ENCODE results near the gene UBE3D.
A peak's percentile ranks its signal among the peaks of the same experiment; 100 is the strongest.

Gene UBE3D

DNA sequence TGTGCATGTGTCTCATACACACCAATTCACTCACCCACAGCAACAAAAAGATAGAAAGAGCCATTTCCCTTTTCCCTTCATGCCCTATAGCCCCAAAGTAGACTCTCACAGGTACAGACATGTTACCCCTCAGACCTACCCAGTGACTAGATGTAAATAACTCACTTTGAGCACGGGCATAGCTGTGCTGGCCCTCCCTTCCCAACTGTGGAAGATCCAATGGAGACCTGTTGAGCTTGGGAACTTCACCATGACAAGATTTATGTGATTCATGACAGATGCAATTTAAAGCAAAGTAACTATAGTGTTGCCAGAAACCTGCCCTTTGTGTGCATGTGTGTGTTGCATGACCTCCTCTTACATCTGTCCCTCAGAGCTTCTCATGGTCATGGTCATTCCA lies 175.4 kb downstream of the UBE3D start:
- no peak for DNase-seq (ENCODE audit: low read depth)
- TF ChIP-seq, protein P1, sequence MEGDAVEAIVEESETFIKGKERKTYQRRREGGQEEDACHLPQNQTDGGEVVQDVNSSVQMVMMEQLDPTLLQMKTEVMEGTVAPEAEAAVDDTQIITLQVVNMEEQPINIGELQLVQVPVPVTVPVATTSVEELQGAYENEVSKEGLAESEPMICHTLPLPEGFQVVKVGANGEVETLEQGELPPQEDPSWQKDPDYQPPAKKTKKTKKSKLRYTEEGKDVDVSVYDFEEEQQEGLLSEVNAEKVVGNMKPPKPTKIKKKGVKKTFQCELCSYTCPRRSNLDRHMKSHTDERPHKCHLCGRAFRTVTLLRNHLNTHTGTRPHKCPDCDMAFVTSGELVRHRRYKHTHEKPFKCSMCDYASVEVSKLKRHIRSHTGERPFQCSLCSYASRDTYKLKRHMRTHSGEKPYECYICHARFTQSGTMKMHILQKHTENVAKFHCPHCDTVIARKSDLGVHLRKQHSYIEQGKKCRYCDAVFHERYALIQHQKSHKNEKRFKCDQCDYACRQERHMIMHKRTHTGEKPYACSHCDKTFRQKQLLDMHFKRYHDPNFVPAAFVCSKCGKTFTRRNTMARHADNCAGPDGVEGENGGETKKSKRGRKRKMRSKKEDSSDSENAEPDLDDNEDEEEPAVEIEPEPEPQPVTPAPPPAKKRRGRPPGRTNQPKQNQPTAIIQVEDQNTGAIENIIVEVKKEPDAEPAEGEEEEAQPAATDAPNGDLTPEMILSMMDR (IDR thresholded peaks at IDR 0.05; ENCODE audit: control insufficient read depth, insufficient read depth, low read depth, low read length, missing control alignments): no peak
- no peak overlapping the region for H3K4me3 ChIP-seq (ENCODE audit: control insufficient read depth, low read depth, low read length)

DNA sequence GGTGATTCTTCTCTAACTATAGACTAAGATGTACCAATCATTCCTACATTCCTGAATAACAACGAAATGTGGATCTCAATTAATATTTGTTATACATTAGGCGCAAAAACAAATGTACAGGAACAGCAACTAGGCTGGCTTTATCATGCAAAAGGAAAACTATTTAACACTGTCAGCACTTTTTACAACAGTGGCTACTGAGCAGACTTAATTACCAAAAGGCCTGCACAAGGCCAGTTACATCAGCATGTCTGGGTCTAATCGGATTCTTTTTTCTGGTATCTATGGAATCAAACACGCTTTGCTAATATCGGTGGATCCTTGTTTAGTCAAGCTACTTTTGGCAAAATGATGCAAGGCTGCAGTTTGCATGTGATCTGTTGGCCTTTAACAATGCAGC lies 176.5 kb downstream of the UBE3D start:
- TF ChIP-seq, protein P1 (IDR thresholded peaks at IDR 0.05; ENCODE audit: control insufficient read depth, insufficient read depth, low read depth, low read length, missing control alignments): no peak
- no peak for DNase-seq (ENCODE audit: low read depth)
- H3K4me3 ChIP-seq (ENCODE audit: control insufficient read depth, low read depth, low read length): no peak overlapping the region

DNA sequence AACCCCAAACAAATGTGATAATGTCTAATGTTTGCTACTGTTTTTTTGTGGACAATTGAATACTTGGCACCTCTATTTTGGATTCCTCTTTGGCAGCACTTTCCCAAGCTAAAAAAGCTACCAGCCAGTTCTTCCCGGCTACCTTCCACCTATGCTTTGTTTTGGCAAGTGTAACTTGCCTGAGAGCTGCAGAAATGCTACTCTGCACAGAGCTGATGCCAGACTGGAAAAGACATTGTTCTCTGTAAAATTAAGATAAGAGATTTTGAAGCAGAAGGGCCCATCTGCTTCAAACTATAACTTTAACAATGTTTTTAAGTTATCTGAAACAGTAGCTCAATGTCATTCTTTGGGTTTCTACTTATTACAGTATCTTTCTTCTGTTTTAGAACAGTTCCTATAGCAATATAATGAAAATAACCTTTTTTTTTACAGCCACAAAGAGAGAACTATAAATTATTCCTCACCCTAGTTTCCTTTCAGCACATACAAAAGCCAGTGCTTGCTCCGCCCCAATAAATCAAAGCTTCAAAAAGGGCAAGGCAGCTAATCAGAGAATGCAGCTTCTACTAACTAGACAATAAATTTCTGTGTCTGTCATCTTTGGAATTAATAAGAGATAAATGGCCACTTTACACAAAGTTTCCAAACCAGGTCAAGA lies 183.1 kb downstream of the UBE3D start:
- H3K4me3 ChIP-seq (ENCODE audit: control insufficient read depth, low read depth, low read length): no peak overlapping the region
- no peak for DNase-seq (ENCODE audit: low read depth)
- TF ChIP-seq, protein P1 (IDR thresholded peaks at IDR 0.05; ENCODE audit: control insufficient read depth, insufficient read depth, low read depth, low read length, missing control alignments): no peak

DNA sequence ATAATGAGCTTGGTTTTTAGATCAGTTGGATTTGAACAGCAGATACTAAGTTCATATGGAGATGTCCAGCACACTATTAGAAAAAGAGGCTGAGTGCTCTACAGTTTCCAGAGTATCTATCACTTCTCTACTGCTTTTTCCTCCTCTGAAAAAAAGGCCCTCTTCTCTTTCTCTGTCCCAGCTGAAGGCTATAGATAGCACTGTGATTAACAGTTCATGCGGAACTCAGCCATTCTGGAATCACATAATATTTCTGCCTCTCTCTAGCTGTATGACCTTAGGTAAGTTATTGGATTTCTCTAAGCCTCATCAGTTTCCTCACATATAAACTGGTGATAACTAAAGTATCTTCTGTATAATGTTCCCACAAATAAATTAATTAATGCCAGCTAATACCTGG lies 184.1 kb downstream of the UBE3D start:
- no peak overlapping the region for H3K4me3 ChIP-seq (ENCODE audit: control insufficient read depth, low read depth, low read length)
- no peak for DNase-seq (ENCODE audit: low read depth)
- TF ChIP-seq, protein P1 (IDR thresholded peaks at IDR 0.05; ENCODE audit: control insufficient read depth, insufficient read depth, low read depth, low read length, missing control alignments): no peak

DNA sequence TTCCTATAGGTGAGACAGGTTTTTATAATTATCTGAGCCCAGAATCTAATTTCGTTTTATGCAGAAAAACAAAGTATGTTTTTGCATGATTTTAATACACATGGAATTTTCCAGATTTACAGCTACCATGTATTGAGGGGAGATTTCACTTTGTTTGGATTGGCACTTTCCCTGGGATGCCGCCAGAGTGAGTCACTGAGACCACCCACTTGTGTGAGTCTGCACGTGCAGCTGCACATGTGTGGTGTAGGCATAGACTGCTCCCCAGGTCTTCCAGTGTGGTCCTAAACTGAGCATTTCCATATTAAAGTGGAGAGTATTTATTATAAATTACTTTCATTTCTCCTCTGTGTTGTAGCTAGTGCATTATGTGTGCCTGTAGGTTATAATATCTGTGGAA lies 186.8 kb downstream of the UBE3D start:
- DNase-seq (ENCODE audit: low read depth): no peak
- no peak overlapping the region for H3K4me3 ChIP-seq (ENCODE audit: control insufficient read depth, low read depth, low read length)
- TF ChIP-seq, protein P1 (IDR thresholded peaks at IDR 0.05; ENCODE audit: control insufficient read depth, insufficient read depth, low read depth, low read length, missing control alignments): no peak

DNA sequence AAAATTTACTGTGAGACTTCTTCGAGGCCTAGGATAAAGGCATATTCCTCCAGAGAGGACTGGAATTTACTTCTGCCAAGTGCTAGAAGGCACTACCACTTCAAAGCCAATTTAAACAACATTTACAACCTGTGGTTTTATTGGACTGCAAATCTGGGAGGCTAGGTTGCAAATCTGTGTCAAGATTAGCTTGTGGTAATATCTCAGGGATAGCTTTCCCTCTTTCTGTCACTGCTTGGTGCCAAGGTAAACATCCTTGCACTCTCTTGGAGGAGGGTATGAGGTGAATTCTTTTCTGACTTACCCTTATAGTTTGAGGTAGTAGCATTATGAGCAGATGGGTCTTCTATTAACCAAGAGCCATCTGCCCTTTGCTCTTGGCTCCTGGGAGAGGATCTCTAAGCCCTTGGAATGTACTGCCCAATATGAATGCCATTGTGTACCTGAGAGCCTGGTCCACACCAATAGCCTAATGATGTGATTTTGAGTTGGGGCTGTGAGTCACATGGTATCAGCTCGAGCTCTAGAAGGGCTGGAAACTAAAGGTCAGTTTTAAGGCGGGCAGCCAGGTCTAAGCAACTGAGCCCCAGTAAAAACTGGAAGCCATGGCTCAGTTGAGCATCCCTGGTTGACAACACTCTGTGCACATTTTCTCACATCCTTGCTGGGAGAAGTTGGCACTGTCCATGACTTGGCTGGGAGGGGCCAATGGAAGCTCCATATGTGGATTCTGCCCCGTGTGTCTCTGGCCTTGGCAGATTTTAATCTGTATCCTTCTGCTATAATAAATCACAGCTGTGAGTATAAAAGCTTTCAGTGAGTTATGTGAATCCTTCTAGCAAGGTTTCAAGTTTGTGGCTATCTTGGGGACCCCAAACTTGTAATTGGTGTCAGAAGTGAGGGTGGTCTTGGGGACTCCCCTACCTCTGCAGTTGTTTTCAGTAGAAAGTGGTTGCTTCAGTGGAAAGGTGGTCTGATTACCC lies 188.1 kb downstream of the UBE3D start:
- TF ChIP-seq, protein P1 (IDR thresholded peaks at IDR 0.05; ENCODE audit: control insufficient read depth, insufficient read depth, low read depth, low read length, missing control alignments): no peak
- H3K4me3 ChIP-seq (ENCODE audit: control insufficient read depth, low read depth, low read length): no peak overlapping the region
- peak; percentile 11 for DNase-seq (ENCODE audit: low read depth)
